ENCODE measurements around the gene TOM1.

Gene TOM1

GRCh38 chr22:35375031-35375430, 75.3 kb downstream of the TOM1 start:
- DNase-seq = peak; percentile 85 to 90

GRCh38 chr22:35375526-35375925, 75.8 kb downstream of the TOM1 start:
- DNase-seq = no peak

GRCh38 chr22:35376728-35377472, 77.2 kb downstream of the TOM1 start:
- peak; percentile 99 for DNase-seq

GRCh38 chr22:35377735-35378134, 78.0 kb downstream of the TOM1 start:
- DNase-seq = peak; percentile 33 to 63

GRCh38 chr22:35378621-35379020, 78.9 kb downstream of the TOM1 start:
- no peak for DNase-seq

GRCh38 chr22:35379146-35379993, 79.7 kb downstream of the TOM1 start:
- no peak for DNase-seq

GRCh38 chr22:35380013-35380412, 80.3 kb downstream of the TOM1 start:
- peak in 1 of 2 donors; percentile 28 for DNase-seq

- DNase-seq = peak; percentile 97
These were observed 81.1 kb downstream of the TOM1 start, which contains the start of gene HMOX1 for GRCh38 chr22:35380537-35381423. Gene HMOX1 (plus strand): TSS chr22:35381096. CDS start chr22:35381174, 78 bp downstream.

- no peak for DNase-seq
These were observed 81.8 kb downstream of the TOM1 start for GRCh38 chr22:35381424-35382009.

GRCh38 chr22:35383679-35384071, 84.0 kb downstream of the TOM1 start:
- DNase-seq = no peak

GRCh38 chr22:35384527-35384926, 84.8 kb downstream of the TOM1 start:
- DNase-seq = no peak

- no peak for DNase-seq
These were observed 85.4 kb downstream of the TOM1 start for GRCh38 chr22:35384975-35385588.

- no peak for DNase-seq
These were observed 87.1 kb downstream of the TOM1 start for GRCh38 chr22:35386670-35387288.

- no peak for DNase-seq
These were observed 91.2 kb downstream of the TOM1 start for GRCh38 chr22:35390933-35391332.

- DNase-seq = no peak
These were observed 92.7 kb downstream of the TOM1 start for GRCh38 chr22:35392357-35392756.

- DNase-seq = no peak
These were observed 93.7 kb downstream of the TOM1 start for GRCh38 chr22:35393116-35394010.

GRCh38 chr22:35394011-35394312, 94.3 kb downstream of the TOM1 start:
- DNase-seq = no peak

- DNase-seq = no peak
These were observed 95.3 kb downstream of the TOM1 start for GRCh38 chr22:35394810-35395563.

GRCh38 chr22:35396622-35397021, 96.9 kb downstream of the TOM1 start:
- peak; percentile 58 to 71 for DNase-seq

All from inflammatory macrophage (primary cell).